Measurements from ENCODE around the gene ADGRB3. TPM values are rescaled to one million over a fixed set of nuclear protein-coding genes. Genes with fewer than 3 reads are reported as not detected.

The ADGRB3 gene
- total and polyA plus RNA-seq, 8 donors = 0.04 to 0.34 (median 0.21) TPM

DNA sequence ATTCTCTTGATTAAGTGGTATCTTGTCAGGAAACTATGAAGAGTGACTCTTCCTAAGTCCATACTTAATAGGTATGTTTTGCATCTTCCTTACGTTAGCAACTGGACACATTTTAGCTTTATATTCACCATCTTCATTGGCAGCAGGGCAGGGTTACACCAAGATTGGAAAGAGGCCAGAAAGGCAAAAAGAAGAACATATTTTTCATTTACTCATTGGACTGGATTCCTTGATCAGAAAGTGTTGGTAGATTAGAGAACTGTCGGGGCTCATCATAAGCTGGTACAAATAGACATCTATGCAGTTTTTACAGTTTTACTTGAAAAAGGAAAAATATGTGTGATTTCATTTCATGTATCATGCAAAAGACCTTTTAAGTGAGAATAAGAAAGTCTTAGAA is 696.8 kb downstream of the ADGRB3 start:
- no peak for DNase-seq
- 65 to 81% methylated on average over 2 of the region's 2 CpGs for WGBS, 2 donors
- FAIRE-seq = no peak
- TF ChIP-seq, protein P1, sequence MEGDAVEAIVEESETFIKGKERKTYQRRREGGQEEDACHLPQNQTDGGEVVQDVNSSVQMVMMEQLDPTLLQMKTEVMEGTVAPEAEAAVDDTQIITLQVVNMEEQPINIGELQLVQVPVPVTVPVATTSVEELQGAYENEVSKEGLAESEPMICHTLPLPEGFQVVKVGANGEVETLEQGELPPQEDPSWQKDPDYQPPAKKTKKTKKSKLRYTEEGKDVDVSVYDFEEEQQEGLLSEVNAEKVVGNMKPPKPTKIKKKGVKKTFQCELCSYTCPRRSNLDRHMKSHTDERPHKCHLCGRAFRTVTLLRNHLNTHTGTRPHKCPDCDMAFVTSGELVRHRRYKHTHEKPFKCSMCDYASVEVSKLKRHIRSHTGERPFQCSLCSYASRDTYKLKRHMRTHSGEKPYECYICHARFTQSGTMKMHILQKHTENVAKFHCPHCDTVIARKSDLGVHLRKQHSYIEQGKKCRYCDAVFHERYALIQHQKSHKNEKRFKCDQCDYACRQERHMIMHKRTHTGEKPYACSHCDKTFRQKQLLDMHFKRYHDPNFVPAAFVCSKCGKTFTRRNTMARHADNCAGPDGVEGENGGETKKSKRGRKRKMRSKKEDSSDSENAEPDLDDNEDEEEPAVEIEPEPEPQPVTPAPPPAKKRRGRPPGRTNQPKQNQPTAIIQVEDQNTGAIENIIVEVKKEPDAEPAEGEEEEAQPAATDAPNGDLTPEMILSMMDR (IDR thresholded peaks at IDR 0.05) = no peak
- Histone ChIP-seq H3K9me3 (peaks cover 0 to 3% (median 0%) of the 10 kb centered on the region in 4 donors), H3K27ac (no peak overlapping the region), H3K4me1 (no peaks in the 10 kb centered on the region), H3K4me3 (no peak overlapping the region), H3K27me3 (no peaks in the 10 kb centered on the region), H3K36me3 (no peaks in the 10 kb centered on the region)
- ATAC-seq = no peak
- intact Hi-C loops (cut with DNase I) = no loop called here

DNA sequence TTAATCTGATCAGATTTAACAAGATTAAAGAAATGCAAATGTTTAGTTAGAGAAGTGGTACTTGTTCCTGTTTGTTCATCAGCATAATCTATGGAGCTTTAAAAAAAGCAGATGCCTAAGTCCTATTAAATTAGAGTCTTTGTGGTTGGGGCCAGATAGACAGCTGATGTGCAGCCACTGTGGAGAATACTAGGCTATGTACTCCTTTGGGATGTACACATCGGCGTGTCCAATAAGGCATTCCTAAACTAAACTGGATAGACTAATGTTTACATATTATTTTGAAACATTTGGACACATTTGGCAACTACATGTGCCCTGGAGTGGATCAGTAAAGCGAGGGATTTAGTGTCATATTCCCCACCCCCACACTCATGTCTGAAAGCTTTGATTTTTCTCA is 702.2 kb downstream of the ADGRB3 start:
- H3K27ac ChIP-seq = no peak overlapping the region
- FAIRE-seq (no peak), ATAC-seq (no peak), DNase-seq (no peak)
- WGBS, 2 donors = 57 to 60% methylated on average over 3 of the region's 3 CpGs
- no peaks in the 10 kb centered on the region for H3K4me1 ChIP-seq
- H3K9me3 ChIP-seq = peaks cover 0 to 3% (median 0%) of the 10 kb centered on the region in 4 donors
- TF ChIP-seq, protein P1 (IDR thresholded peaks at IDR 0.05) = no peak
- H3K4me3 ChIP-seq = no peak overlapping the region
- intact Hi-C loops (cut with DNase I) = no loop called here
- no peaks in the 10 kb centered on the region for H3K27me3 ChIP-seq
- H3K36me3 ChIP-seq = no peaks in the 10 kb centered on the region

DNA sequence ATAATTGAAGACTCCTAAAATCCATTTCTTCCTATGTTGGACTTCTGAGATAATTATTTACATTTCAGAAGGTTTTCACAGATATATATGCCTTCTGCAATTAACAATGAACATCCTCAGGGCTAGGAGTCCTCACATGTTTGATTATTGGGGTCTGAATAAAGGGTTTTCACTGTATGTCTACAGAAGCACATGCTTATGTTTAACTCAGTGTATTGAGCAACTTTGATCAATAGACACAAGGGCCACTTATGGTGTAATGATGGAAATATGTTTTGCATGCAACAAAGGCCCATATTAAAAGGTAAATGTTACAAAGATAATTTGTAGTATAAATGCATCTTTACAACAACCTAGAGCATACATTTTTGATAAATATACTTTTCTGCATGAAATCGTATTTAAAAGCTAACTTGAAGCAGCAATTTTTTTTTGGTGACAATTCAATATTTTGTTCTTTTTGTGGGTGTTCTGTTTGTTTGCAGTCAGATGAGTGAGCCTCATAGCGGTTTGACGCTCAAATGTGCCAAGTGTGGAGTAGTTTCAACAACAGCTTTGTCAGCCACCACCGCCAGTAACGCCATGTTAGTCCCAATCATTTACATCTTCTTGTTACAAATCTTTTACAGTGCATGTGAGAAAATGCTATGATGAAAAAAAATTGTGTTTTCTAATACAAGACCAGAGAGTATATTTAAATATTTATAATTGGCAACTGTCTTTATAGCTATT is 703.5 kb downstream of the ADGRB3 start:
- ATAC-seq (no peak), FAIRE-seq (no peak), DNase-seq (no peak)
- 67 to 71% methylated on average over 5 of the region's 5 CpGs for WGBS, 2 donors
- H3K4me1 ChIP-seq = no peaks in the 10 kb centered on the region
- H3K4me3 ChIP-seq = no peak overlapping the region
- H3K27ac ChIP-seq = no peak overlapping the region
- TF ChIP-seq, protein P1 (IDR thresholded peaks at IDR 0.05) = no peak
- intact Hi-C loops (cut with DNase I) = no loop called here
- peaks cover 0 to 3% (median 0%) of the 10 kb centered on the region in 4 donors for H3K9me3 ChIP-seq
- no peaks in the 10 kb centered on the region for H3K36me3 ChIP-seq
- H3K27me3 ChIP-seq = no peaks in the 10 kb centered on the region

DNA sequence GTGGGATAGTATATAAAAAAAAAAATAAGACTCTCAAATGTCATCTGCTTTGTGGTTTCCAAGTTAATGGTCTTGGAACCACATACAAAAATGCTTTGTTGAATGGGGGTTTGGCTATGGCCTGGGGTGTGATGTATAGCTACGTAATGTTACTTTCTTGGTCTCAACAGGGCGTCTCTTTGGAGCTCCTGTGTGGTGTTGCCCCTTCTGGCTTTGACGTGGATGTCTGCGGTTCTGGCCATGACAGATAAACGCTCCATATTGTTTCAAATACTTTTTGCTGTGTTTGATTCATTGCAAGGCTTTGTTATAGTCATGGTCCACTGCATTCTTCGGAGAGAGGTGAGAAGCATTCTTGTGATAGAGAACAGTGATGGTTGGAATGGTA is 704.1 kb downstream of the ADGRB3 start:
- Histone ChIP-seq H3K9me3 (peaks cover 0 to 2% (median 0%) of the 10 kb centered on the region in 4 donors), H3K36me3 (no peaks in the 10 kb centered on the region), H3K27me3 (no peaks in the 10 kb centered on the region), H3K27ac (no peak overlapping the region), H3K4me3 (no peak overlapping the region), H3K4me1 (no peaks in the 10 kb centered on the region)
- no peak for ATAC-seq
- TF ChIP-seq, protein P1 (IDR thresholded peaks at IDR 0.05) = no peak
- FAIRE-seq = no peak
- no peak for DNase-seq
- intact Hi-C loops (cut with DNase I) = no loop called here
- WGBS, 2 donors = 55 to 57% methylated on average over 6 of the region's 6 CpGs

DNA sequence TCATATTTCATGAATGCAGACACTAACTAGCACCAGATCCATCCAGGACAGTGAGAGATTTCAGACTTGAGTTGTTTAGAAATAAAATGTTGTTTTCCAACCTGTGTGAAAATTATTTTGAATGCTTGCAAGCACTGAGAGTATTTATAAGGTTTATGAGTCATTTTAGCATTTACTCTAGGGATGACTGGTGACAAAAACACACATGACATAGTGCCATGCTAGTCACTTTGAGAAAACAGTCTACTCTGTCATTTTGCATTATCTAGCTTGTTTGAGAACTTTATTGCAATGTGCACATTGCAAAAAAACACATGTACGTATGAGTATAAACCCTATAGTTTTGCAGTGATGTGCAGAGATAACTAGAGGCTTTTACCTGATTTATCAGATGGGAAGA is 705.1 kb downstream of the ADGRB3 start:
- Histone ChIP-seq H3K9me3 (no peaks in the 10 kb centered on the region), H3K27ac (no peak overlapping the region), H3K4me1 (no peaks in the 10 kb centered on the region), H3K4me3 (no peak overlapping the region), H3K27me3 (no peaks in the 10 kb centered on the region), H3K36me3 (no peaks in the 10 kb centered on the region)
- ATAC-seq (no peak), FAIRE-seq (no peak), DNase-seq (no peak)
- WGBS, 2 donors = 80 to 82% methylated on average over 1 of the region's 1 CpG
- TF ChIP-seq, protein P1 (IDR thresholded peaks at IDR 0.05) = no peak
- intact Hi-C loops (cut with DNase I) = no loop called here

All from pancreas (tissue), 10 donors.